Measurements from ENCODE around the gene ST8SIA2.

- no peak for TF ChIP-seq EZH2 (IDR thresholded peaks at IDR 0.05; ENCODE audit: borderline replicate concordance, low read depth, low read length, poor library complexity, severe bottlenecking)
- TF ChIP-seq CTCF (conservative IDR thresholded peaks at IDR 0.05; ENCODE audit: low read depth, low read length) = no peak
These were observed 1.2 kb upstream of the ST8SIA2 start for GRCh38 chr15:92392462-92392861.

Measured in A673 (cell line).